HepG2 (cell line): ENCODE results near the gene NKAIN4. TPM values are rescaled to one million over a fixed set of nuclear protein-coding genes. Genes with fewer than 3 reads are reported as not detected.

Source experiments
- CBX2 ChIP-seq, 2 experiments: fragments of 200-600 bp in 1 of 2; sonication (generic); formaldehyde crosslinking in 1 of 2; IDR thresholded peaks; 2 replicates each; pipeline versions ENCODE4 v1.7.0 to v1.8.1; 2018 to 2022; ENCODE audit warnings: low read depth in 2 of 2, low read length in 1 of 2, mild to moderate bottlenecking in 1 of 2, missing genetic modification reagents in 1 of 2
- CCDC6 ChIP-seq: sonication (generic); formaldehyde crosslinking; IDR thresholded peaks from 2 replicates; pipeline ENCODE4 v1.8.1; 2022; ENCODE audit warnings: mild to moderate bottlenecking, missing genetic modification reagents, moderate library complexity
- ELF1 ChIP-seq: sonication (generic); formaldehyde crosslinking; IDR thresholded peaks from 2 replicates; pipeline ENCODE4 v1.4.0; 2020; ENCODE audit warnings: missing genetic modification reagents
- ELF4 ChIP-seq: sonication (generic); formaldehyde crosslinking; IDR thresholded peaks from 2 replicates; pipeline ENCODE4 v1.5.0; 2020; ENCODE audit warnings: missing genetic modification reagents, mild to moderate bottlenecking, moderate library complexity, borderline replicate concordance
- EP300 ChIP-seq, 3 experiments: sonication (generic) in 1 of 3; formaldehyde crosslinking in 1 of 3; IDR thresholded peaks; 2 replicates each; pipeline versions ENCODE4 v1.5.1 to v1.6.1; 2011 to 2020; ENCODE audit warnings: low read depth in 2 of 3, low read length in 2 of 3, borderline replicate concordance in 1 of 3, improper control_type of control experiment in 1 of 3, mild to moderate bottlenecking in 1 of 3, missing genetic modification reagents in 1 of 3, moderate library complexity in 1 of 3
- GTF3A ChIP-seq: sonication (generic); formaldehyde crosslinking; conservative IDR thresholded peaks from 2 replicates; pipeline ENCODE4 v1.4.0; 2020; ENCODE audit warnings: mild to moderate bottlenecking, missing genetic modification reagents
- GZF1 ChIP-seq: sonication (generic); formaldehyde crosslinking; IDR thresholded peaks from 2 replicates; pipeline ENCODE4 v1.5.1; 2020; ENCODE audit warnings: mild to moderate bottlenecking, missing genetic modification reagents
- NAIF1 ChIP-seq: sonication (generic); formaldehyde crosslinking; IDR thresholded peaks from 2 replicates; pipeline ENCODE4 v1.5.0; 2020; ENCODE audit warnings: mild to moderate bottlenecking, missing genetic modification reagents, borderline replicate concordance
- NBN ChIP-seq: fragments of 450-650 bp; conservative IDR thresholded peaks from 2 replicates; pipeline ENCODE4 v1.6.1; 2017
- NR2F1 ChIP-seq, 2 experiments: fragments of 450-650 bp in 1 of 2; formaldehyde crosslinking in 1 of 2; IDR thresholded peaks; 2 replicates each; pipeline versions ENCODE4 v1.5.0 to v1.6.1; 2016 to 2020; ENCODE audit warnings: mild to moderate bottlenecking in 1 of 2, missing compliant biosample characterization in 1 of 2, missing genetic modification reagents in 1 of 2, moderate library complexity in 1 of 2
- RAD21 ChIP-seq: fragments of 450-650 bp; formaldehyde crosslinking; IDR thresholded peaks from 2 replicates; pipeline ENCODE4 v1.5.0; 2020; ENCODE audit warnings: mild to moderate bottlenecking
- RARA ChIP-seq: IDR thresholded peaks from 2 replicates; pipeline ENCODE4 v1.6.1; 2016; ENCODE audit warnings: missing genetic modification reagents, missing compliant biosample characterization
- SRY ChIP-seq: sonication (generic); formaldehyde crosslinking; IDR thresholded peaks from 2 replicates; pipeline ENCODE4 v1.8.0; 2022; ENCODE audit warnings: mild to moderate bottlenecking, missing genetic modification reagents
- STAG1 ChIP-seq: sonication (generic); formaldehyde crosslinking; IDR thresholded peaks from 2 replicates; pipeline ENCODE4 v1.4.0; 2020; ENCODE audit warnings: missing genetic modification reagents
- U2AF2 ChIP-seq: fragments of 200-400 bp; formaldehyde crosslinking; IDR thresholded peaks from 2 replicates; pipeline ENCODE4 v1.6.1; 2017; ENCODE audit warnings: low read depth, mild to moderate bottlenecking, low read length
- ZC3H13 ChIP-seq: sonication (generic); formaldehyde crosslinking; IDR thresholded peaks from 2 replicates; pipeline ENCODE4 v1.8.1; 2023; ENCODE audit warnings: mild to moderate bottlenecking, missing genetic modification reagents, moderate library complexity
- ZFP1 ChIP-seq: IDR thresholded peaks from 2 replicates; pipeline ENCODE4 v1.6.1; 2016
- ZNF274 ChIP-seq: sonication (generic); formaldehyde crosslinking; IDR thresholded peaks from 2 replicates; pipeline ENCODE4 v1.5.1; 2020; ENCODE audit warnings: mild to moderate bottlenecking, missing genetic modification reagents
- ZNF276 ChIP-seq: sonication (generic); formaldehyde crosslinking; IDR thresholded peaks from 2 replicates; pipeline ENCODE4 v1.4.0; 2020; ENCODE audit warnings: mild to moderate bottlenecking, low read depth, missing genetic modification reagents
- polyA plus RNA-seq, 8 experiments: library from polyadenylated mRNA; depleted of rRNA in 3 of 8; stranded (reverse) in 7 of 8; unstranded in 1 of 8; fragments of >200 nt; fragmentation: Illumina TruSeq in 4 of 8; extraction: Trizol in 4 of 8; gene quantifications; 2 replicates each; pipeline versions ENCODE4 v1.2.1 to v1.2.3, GENCODE V29; 2011 to 2016; ENCODE audit warnings: low read depth in 4 of 8, missing spikeins in 1 of 8, mixed read lengths in 1 of 8; ENCODE audit not compliant: insufficient read depth in 1 of 8
- total RNA-seq, 5 experiments: library from RNA; depleted of rRNA; stranded (reverse); fragments of >200 nt; fragmentation: Illumina TruSeq; extraction: Trizol; gene quantifications; 2 replicates each; pipeline ENCODE4 v1.2.3, GENCODE V29; 2016; ENCODE audit warnings: low read depth in 1 of 5

The NKAIN4 gene
- total and polyA plus RNA-seq, 2 of the 13 experiments (the other 11 are each of a cell fraction or from before 2014, with no cell fraction given) = not detected

GRCh38 chr20:63198606-63199005 lies 55.7 kb downstream of the NKAIN4 start (continued):
- no peak for TF ChIP-seq ZNF276 (CRISPR knock-in tag)
- no peak for TF ChIP-seq GZF1 (CRISPR knock-in tag)
- TF ChIP-seq EP300 (IDR thresholded peaks at IDR 0.05; ENCODE audit: low read depth in 2 of 2, low read length in 2 of 2) = no peak
- TF ChIP-seq EP300 (CRISPR knock-in tag; IDR thresholded peaks at IDR 0.05; ENCODE audit: borderline replicate concordance) = no peak
- TF ChIP-seq ELF1 = no peak
- TF ChIP-seq ZFP1 = no peak
- no peak for TF ChIP-seq U2AF2
- no peak for TF ChIP-seq ZC3H13 (CRISPR knock-in tag)
- TF ChIP-seq NAIF1 (CRISPR knock-in tag) = no peak
- no peak for TF ChIP-seq ELF4 (CRISPR knock-in tag)
- TF ChIP-seq ZNF274 (CRISPR knock-in tag) = no peak
- TF ChIP-seq CBX2 (IDR thresholded peaks at IDR 0.05; ENCODE audit: low read depth, low read length) = no peak
- no peak for TF ChIP-seq CBX2 (CRISPR knock-in tag; IDR thresholded peaks at IDR 0.05; ENCODE audit: low read depth)
- TF ChIP-seq NR2F1 (CRISPR knock-in tag; IDR thresholded peaks at IDR 0.05) = peak; percentile 14 to 30; a peak in 1 of 4 replicates
- no peak for TF ChIP-seq SRY
- no peak for TF ChIP-seq RAD21 (CRISPR knock-in tag)
- no peak for TF ChIP-seq STAG1 (CRISPR knock-in tag)
- TF ChIP-seq GTF3A = no peak
- TF ChIP-seq CCDC6 = no peak
- no peak for TF ChIP-seq NBN
- peak; percentile 57 for TF ChIP-seq RARA (CRISPR knock-in tag)
